Pancreas (tissue), 10 donors: Measurements from ENCODE around the gene PPP1R10. TPM values are rescaled to one million over a fixed set of nuclear protein-coding genes. Genes with fewer than 3 reads are reported as not detected.
A peak's percentile ranks its signal among the peaks of the same experiment; 100 is the strongest.

Source experiments
- ATAC-seq, 4 donors: fragments of 200-7000 bp; cut with Tn5 transposase; one replicate each; pipeline versions ENCODE4 v1.8.0 to v1.9.1; 2020; ENCODE audit warnings: mild to moderate bottlenecking in 4 of 4, moderate library complexity in 4 of 4
- DNase-seq, 6 donors: peaks; one replicate each; pipeline ENCODE4 v3.0.0-alpha.2; 2020
- FAIRE-seq: peaks from 2 replicates; lab custom pipeline; 2012; peaks lifted over from hg19 to GRCh38; lab: Jason Lieb, UNC
- H3K27ac ChIP-seq, 4 donors: fragments of 200-600 bp; sonication (generic); 1 replicate in 3 of 4; 2 replicates in 1 of 4; pipeline versions ENCODE4 v1.5.0 to v1.8.0; 2020
- H3K27me3 ChIP-seq, 4 donors: fragments of 200-600 bp; one replicate each; pipeline ENCODE4 v1.8.0; 2021
- H3K36me3 ChIP-seq, 3 donors: fragments of 200-600 bp; sonication (generic) in 1 of 3; one replicate each; pipeline versions ENCODE4 v1.5.0 to v1.8.0; 2020 to 2021
- H3K4me1 ChIP-seq, 3 donors: fragments of 200-600 bp; one replicate each; pipeline ENCODE4 v1.8.0; 2021
- H3K4me3 ChIP-seq, 4 donors: fragments of 200-600 bp; sonication (generic) in 2 of 4; one replicate each; pipeline versions ENCODE4 v1.5.0 to v1.8.0; 2020 to 2021
- H3K9me3 ChIP-seq, 4 donors: fragments of 200-600 bp; one replicate each; pipeline ENCODE4 v1.8.0; 2021
- WGBS, 2 donors: extraction: QIAGEN DNeasy Blood & Tissue Kit; methylation state at CpG; one replicate each; pipeline ENCODE4 v1.1.7; 2013; 5-methylcytosine and 5-hydroxymethylcytosine counted together
- intact Hi-C, 3 donors: fragments of 100-400 bp; cut with DNase I; formaldehyde crosslinking; loops; one replicate each; pipeline versions ENCODE4 v1.11.1 to v1.14.2; 2022
- polyA plus RNA-seq, 2 donors: library from polyadenylated mRNA; stranded (reverse); fragments of 200-250 nt; gene quantifications; one replicate each; pipeline ENCODE4 v1.2.3, GENCODE V29; 2013
- total RNA-seq, 6 donors: library from RNA; stranded (reverse); fragmentation: NEBNext Ultra II Directional in 4 of 6; extraction: Animal tissue kit (Norgen Biotek cat#: 25700) in 4 of 6; gene quantifications; one replicate each; pipeline versions ENCODE4 v1.2.1 to v1.2.4, GENCODE V29; 2021 to 2023
- TF ChIP-seq, protein P1 (sequence below), 4 donors: fragments of 200-600 bp; sonication (generic) in 3 of 4; IDR thresholded peaks; one replicate each; pipeline versions ENCODE4 v1.5.0 to v1.8.0; 2021; ENCODE audit warnings: antibody characterized with exemption in 4 of 4
- donor health status: healthy with polysubstance abuse.
- donor health status: DM: no; HTN: no; CAD: no; lungs with moderate emphysema.
- donor health status: DM: no; HTN: no; CAD: no.
- donor health status: control.
- donor health status: control.
- donor health status: Bipolar disorder and iron deficiency.
- donor health status: DM: yes; HTN: yes; CAD: no.
- donor health status: DM: no; HTN: no; CAD: no.
- donor health status: DM: no; HTN: no; CAD: no.
- donor health status: DM: yes; HTN: yes; CAD: no.

PPP1R10 gene
- total and polyA plus RNA-seq, 8 donors, result 25.1 to 57.9 (median 38.2) TPM

- FAIRE-seq (no peak), ATAC-seq (peak; percentile 83 to 89 (median 84)), DNase-seq (peak; percentile 69 to 92 (median 82))
- peak overlapping the region; percentile 83 to 89 (median 85) for H3K27ac ChIP-seq
- WGBS, 2 donors, result 0 to 1% methylated on average over 66 to 78 of the region's 78 CpGs
- TF ChIP-seq, protein P1, sequence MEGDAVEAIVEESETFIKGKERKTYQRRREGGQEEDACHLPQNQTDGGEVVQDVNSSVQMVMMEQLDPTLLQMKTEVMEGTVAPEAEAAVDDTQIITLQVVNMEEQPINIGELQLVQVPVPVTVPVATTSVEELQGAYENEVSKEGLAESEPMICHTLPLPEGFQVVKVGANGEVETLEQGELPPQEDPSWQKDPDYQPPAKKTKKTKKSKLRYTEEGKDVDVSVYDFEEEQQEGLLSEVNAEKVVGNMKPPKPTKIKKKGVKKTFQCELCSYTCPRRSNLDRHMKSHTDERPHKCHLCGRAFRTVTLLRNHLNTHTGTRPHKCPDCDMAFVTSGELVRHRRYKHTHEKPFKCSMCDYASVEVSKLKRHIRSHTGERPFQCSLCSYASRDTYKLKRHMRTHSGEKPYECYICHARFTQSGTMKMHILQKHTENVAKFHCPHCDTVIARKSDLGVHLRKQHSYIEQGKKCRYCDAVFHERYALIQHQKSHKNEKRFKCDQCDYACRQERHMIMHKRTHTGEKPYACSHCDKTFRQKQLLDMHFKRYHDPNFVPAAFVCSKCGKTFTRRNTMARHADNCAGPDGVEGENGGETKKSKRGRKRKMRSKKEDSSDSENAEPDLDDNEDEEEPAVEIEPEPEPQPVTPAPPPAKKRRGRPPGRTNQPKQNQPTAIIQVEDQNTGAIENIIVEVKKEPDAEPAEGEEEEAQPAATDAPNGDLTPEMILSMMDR (IDR thresholded peaks at IDR 0.05), result no peak
- H3K27me3 ChIP-seq, result no peaks in the 10 kb centered on the region
- intact Hi-C loops, result no loop called here
- peak overlapping the region; percentile 71 to 90 (median 85) for H3K4me3 ChIP-seq
- no peaks in the 10 kb centered on the region for H3K9me3 ChIP-seq
- H3K36me3 ChIP-seq, result peaks cover 0 to 14% (median 4%) of the 10 kb centered on the region in 3 donors
- peaks cover 0 to 9% (median 0%) of the 10 kb centered on the region in 3 donors for H3K4me1 ChIP-seq
Observed at GRCh38 chr6:30647242-30648116, 30.4 kb upstream of the PPP1R10 start.

DNA sequence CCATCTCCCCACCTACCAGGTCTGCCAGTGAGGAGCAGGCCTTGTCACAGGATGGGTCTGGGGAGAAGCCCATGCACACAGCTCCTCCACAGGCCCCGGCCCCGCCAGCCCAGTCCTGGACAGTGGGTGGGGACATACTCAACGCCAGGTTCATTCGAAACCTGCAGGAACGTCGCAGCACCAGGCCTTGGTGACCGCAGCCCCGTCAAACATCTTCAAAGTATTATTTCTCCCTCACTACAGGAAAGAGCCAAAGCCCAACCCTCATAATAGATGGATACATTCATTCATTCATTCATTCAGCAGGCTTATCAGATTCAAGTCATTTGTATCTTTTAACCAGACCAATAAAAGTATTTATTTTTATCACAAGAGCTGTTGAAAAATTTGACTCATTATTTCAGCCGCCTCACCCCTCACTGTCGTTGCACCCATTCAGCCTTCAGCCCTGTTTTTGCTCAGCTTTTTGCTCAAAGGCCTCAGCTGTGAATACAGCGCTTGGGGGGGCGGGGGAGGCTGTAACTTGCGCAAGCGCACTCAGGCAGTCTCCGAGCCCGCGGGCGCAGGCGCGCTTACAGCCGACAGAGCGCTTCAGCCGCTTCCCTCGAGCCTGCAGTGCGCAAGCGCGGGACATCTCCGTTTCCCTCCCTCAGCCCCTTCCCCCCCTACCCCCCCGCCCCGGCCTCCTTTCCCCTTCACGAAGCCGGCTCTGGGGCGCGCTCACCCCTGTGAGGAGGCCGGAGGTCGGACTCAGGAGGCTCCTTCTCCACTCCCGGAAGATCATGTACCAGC is 29.6 kb upstream of the PPP1R10 start, which contains the start of gene C6orf136:
C6orf136 (plus strand) TSS at position 684 of the 792 bp plus-strand sequence; CDS start at position 783, 99 bp downstream.
- peak; percentile 90 to 98 (median 92) for DNase-seq
- peak; percentile 87 to 96 (median 90) for ATAC-seq
- TF ChIP-seq, protein P1 (IDR thresholded peaks at IDR 0.05), result no peak
- Histone ChIP-seq H3K9me3 (no peaks in the 10 kb centered on the region), H3K27ac (peak within 1 kb of the TSS; percentile 83 to 89 (median 85)), H3K36me3 (peaks cover 0 to 9% (median 0%) of the 10 kb centered on the region in 3 donors), H3K4me3 (peak within 1 kb of the TSS; percentile 71 to 90 (median 85)), H3K27me3 (no peaks in the 10 kb centered on the region), H3K4me1 (peaks cover 0 to 9% (median 0%) of the 10 kb centered on the region in 3 donors)
- no peak for FAIRE-seq
- intact Hi-C loops, result no loop called here
- WGBS, 2 donors, result 4 to 5% methylated on average over 37 of the region's 37 CpGs

GRCh38 chr6:30645989-30646388 is 28.9 kb upstream of the PPP1R10 start:
- H3K27me3 ChIP-seq, result no peaks in the 10 kb centered on the region
- intact Hi-C loops, result no loop called here
- no peak for DNase-seq
- H3K27ac ChIP-seq, result peak overlapping the region in 1 of 4 donors; percentile 83
- WGBS, 2 donors, result 70 to 75% methylated on average over 1 of the region's 1 CpG
- FAIRE-seq, result no peak
- H3K4me3 ChIP-seq, result peak overlapping the region in 1 of 4 donors; percentile 84
- H3K36me3 ChIP-seq, result peaks cover 0 to 2% (median 0%) of the 10 kb centered on the region in 3 donors
- TF ChIP-seq, protein P1 (IDR thresholded peaks at IDR 0.05), result no peak
- no peak for ATAC-seq
- H3K4me1 ChIP-seq, result peaks cover 0 to 9% (median 0%) of the 10 kb centered on the region in 3 donors
- no peaks in the 10 kb centered on the region for H3K9me3 ChIP-seq

DNA sequence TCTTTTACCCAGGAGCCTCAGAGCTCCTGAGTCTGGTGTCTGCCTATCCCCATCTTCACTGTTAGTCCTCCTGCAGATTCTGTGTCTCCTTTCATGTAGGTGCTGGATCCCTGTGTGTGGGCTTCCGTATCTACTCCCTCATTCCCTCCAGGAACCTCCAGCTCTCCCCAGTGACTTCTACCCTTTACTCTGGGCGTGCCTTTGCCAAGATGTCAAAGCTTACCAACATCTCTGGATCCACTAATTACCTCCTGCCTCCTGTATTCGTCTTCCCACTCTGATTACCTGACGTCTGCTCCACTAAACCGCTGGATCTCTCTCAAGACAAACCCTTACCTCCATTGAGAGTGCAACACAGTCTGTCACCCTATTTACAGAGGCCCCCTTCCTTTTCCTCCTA is 27.7 kb upstream of the PPP1R10 start:
- TF ChIP-seq, protein P1 (IDR thresholded peaks at IDR 0.05), result no peak
- H3K27ac ChIP-seq, result no peak overlapping the region
- no peaks in the 10 kb centered on the region for H3K27me3 ChIP-seq
- intact Hi-C loops, result no loop called here
- 73 to 75% methylated on average over 5 of the region's 5 CpGs for WGBS, 2 donors
- no peaks in the 10 kb centered on the region for H3K9me3 ChIP-seq
- ATAC-seq, result no peak
- H3K4me3 ChIP-seq, result no peak overlapping the region
- H3K36me3 ChIP-seq, result no peaks in the 10 kb centered on the region
- peaks cover 0 to 9% (median 0%) of the 10 kb centered on the region in 3 donors for H3K4me1 ChIP-seq
- no peak for DNase-seq
- no peak for FAIRE-seq
